GM19099 (cell line): ENCODE measurements around the gene CDX2.

Experiments used
- POLR2A ChIP-seq: IDR thresholded peaks from 3 replicates; pipeline ENCODE4 v1.6.1; 2011; ENCODE audit warnings: low read depth; ENCODE audit not compliant: insufficient read length; ENCODE audit errors: extremely low read depth

CDX2 gene

GRCh38 chr13:27919934-27920676 lies 49.0 kb downstream of the CDX2 start, which contains the start of gene PDX1:
TSS of gene PDX1 (plus strand) at chr13:27920000. CDS start at chr13:27920139, 139 bp downstream.
- TF ChIP-seq POLR2A: peak; percentile 28

GRCh38 chr13:27919659-27919933 lies 49.5 kb downstream of the CDX2 start:
- TF ChIP-seq POLR2A: no peak

- TF ChIP-seq POLR2A: no peak
These were observed 50.0 kb downstream of the CDX2 start for GRCh38 chr13:27918918-27919658.

- no peak for TF ChIP-seq POLR2A
These were observed 50.8 kb downstream of the CDX2 start for GRCh38 chr13:27918041-27918917.

GRCh38 chr13:27917121-27917947 lies 51.8 kb downstream of the CDX2 start:
- TF ChIP-seq POLR2A: no peak

- no peak for TF ChIP-seq POLR2A
These were observed 53.6 kb downstream of the CDX2 start for GRCh38 chr13:27915301-27916207.

GRCh38 chr13:27913160-27913559 lies 56.0 kb downstream of the CDX2 start:
- no peak for TF ChIP-seq POLR2A

GRCh38 chr13:27911521-27911920 lies 57.6 kb downstream of the CDX2 start:
- TF ChIP-seq POLR2A: no peak
